Fibroblast of the aortic adventitia (primary cell): ENCODE data around the gene RNASE13. TPM values are rescaled to one million over a fixed set of nuclear protein-coding genes. Genes with fewer than 3 reads are reported as not detected.

Experiments used
- DNase-seq: peaks from one replicate; pipeline ENCODE4 v3.0.0-alpha.2; 2010; ENCODE audit warnings: low read depth
- H3K4me3 ChIP-seq: 2 replicates; pipeline ENCODE4 v1.5.1; 2011; ENCODE audit warnings: low read depth, mild to moderate bottlenecking, control low read depth, low read length, moderate library complexity
- total RNA-seq: library from RNA; depleted of rRNA; stranded (reverse); fragments of >200 nt; gene quantifications from 2 replicates; pipeline ENCODE4 v1.2.3, GENCODE V29; 2012; ENCODE audit warnings: low replicate concordance
- TF ChIP-seq, protein P1 (sequence below): IDR thresholded peaks from 2 replicates; pipeline ENCODE4 v1.5.1; 2011; ENCODE audit warnings: mild to moderate bottlenecking, low read length, control low read depth, inconsistent platforms; ENCODE audit not compliant: insufficient read depth

The RNASE13 gene
- total RNA-seq, 1 donor = not detected

DNA sequence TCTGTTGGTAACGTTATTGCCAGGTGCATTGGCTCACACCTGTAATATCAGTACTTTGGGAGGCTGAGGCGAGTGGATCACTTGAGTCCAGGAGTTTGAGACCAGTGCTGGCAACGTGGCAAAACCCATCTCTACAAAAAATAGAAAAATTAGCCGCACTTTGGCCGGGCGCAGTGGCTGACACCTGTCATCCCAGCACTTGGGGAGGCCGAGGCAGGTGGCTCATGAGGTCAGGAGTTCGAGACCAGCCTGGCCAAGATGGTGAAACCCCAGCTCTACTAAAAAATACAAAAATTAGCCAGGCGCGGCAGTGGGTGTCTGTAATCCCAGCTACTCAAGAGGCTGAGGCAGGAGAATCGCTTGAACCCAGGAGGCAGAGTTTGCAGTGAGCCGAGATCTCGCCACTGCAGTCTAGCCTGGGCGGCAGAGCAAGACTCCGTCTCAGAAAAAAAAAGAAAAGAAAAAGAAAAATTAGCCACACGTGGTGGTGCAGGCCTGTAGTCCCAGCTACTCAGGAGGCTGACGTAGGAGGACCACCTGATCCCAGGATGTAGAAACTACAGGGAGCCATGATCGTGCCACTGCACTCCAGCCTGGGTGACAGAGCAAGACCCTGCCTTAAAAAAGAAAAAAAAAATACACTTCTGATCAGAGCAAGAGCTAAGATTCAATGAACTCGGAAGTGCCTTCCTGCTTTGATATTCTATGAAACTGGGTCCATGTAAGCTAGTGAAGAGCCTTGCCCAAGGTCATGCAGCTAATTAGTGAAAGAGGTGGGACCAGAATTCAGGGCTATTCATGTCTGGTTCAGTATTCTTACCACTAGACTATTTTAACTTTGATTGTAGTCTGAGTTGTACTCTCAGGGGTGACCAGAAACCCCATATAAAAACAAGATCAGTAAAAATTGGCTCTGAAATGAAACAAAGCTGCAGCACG lies 18.8 kb upstream of the RNASE13 start:
- DNase-seq = no peak
- H3K4me3 ChIP-seq = no peak overlapping the region
- TF ChIP-seq, protein P1, sequence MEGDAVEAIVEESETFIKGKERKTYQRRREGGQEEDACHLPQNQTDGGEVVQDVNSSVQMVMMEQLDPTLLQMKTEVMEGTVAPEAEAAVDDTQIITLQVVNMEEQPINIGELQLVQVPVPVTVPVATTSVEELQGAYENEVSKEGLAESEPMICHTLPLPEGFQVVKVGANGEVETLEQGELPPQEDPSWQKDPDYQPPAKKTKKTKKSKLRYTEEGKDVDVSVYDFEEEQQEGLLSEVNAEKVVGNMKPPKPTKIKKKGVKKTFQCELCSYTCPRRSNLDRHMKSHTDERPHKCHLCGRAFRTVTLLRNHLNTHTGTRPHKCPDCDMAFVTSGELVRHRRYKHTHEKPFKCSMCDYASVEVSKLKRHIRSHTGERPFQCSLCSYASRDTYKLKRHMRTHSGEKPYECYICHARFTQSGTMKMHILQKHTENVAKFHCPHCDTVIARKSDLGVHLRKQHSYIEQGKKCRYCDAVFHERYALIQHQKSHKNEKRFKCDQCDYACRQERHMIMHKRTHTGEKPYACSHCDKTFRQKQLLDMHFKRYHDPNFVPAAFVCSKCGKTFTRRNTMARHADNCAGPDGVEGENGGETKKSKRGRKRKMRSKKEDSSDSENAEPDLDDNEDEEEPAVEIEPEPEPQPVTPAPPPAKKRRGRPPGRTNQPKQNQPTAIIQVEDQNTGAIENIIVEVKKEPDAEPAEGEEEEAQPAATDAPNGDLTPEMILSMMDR = no peak

DNA sequence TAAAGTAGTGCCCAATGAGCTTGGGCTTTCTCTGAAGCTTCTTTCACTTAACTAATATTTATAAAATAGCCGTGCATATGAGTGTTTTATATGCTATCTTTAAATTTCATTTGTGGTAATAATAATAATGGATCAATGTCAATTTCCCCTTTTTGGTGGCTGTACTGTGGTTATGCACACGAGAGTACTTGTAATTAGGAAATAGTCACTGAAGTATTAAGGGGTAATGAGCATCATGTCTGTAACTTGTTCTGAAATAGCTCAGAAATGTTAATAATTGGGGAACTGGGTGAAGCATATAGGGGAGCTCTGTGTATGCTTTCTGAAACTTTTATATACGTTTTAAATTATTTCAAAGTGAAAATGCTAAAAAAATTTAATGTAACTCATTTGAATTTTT lies 16.0 kb upstream of the RNASE13 start:
- H3K4me3 ChIP-seq = no peak overlapping the region
- TF ChIP-seq, protein P1 = no peak
- DNase-seq = no peak

DNA sequence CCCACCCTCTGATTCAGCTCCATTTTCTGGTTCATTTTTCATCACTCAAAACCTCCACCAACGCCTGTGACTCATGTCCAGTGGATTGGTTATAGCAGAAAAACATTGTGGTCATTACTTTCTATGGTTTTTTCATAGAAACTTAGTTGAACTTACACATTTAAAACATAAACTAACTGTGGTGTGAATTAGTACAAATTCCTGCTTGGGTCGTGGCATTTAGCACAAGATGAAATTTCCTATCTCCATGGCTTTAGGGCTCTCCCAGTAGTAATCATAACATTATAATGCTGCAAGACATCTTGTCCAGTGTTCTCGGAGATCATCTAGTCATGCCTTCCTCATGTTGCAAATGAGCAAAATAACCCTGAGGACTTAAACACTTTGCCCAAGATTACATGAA lies 14.7 kb upstream of the RNASE13 start:
- H3K4me3 ChIP-seq = no peak overlapping the region
- peak; percentile 62 for DNase-seq
- TF ChIP-seq, protein P1 = no peak

DNA sequence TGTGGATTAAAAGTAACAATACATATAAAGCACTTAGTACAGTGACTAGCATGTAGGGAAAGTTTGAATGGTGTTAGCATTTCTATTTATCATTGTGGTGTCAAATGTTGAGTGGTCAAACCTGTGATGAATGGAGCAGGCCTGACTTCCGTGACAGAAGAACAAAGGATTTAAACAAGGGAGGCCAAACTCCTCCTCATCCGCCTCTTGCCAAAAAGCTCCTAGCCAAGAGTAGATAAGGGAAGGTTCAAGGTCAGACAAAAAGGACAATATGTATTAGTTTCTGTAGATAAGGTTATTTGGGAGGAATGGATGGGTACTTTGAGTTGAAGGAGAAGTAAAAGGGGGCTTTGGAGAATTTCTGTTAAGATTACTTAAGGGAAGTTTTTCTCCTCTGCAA lies 14.0 kb upstream of the RNASE13 start:
- H3K4me3 ChIP-seq = no peak overlapping the region
- TF ChIP-seq, protein P1 = no peak
- DNase-seq = peak; percentile 59

DNA sequence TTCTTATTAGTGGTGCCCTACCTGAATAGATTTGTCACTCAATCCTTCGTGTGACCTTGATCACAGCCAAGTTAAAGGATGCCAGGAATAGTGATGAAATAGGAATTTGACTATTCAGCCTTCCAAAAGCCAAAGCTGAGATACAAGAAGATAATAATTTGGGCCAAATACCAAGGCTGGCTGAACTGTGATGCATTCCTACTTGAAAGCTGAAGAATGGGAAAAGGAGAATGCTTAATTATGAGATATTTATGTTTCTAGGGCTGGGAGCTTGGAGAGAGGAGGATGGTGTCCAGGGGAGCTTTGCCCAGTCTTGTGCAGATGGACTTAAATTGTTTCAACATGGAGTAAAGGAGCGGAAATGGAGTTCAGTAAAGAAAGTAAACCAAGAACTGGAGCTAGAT lies 12.8 kb upstream of the RNASE13 start:
- TF ChIP-seq, protein P1 = no peak
- DNase-seq = peak; percentile 92
- no peak overlapping the region for H3K4me3 ChIP-seq

DNA sequence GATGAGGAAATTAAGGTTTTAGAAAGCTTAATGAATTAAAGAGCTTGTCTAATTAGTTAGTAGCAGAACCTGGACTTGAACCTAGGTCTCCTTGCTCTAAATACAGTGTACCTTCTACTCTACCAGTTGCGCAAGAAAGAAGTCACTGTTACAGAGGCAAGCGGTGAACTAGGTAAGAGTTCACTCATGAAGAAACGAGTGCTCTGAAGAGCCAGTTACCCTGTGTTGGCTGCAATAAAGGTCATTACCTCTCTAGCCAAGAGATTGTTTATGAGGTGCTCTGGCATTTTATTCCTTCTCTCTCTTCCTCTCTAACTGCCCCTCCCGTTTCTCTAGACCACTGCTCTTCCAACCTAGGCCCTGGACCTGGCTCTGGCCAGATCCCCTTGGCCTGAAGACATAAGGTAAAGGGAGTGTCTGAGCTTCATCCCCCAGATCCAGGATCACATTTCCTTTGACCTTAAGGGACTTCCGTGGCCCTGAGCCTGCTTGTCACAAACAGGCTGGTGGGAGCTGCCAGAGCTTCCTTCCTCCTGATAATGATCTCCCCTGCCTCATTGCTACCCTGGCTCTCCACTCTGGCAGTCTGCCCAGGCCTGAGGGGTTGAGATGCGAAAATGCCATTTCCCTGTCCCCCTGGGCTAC lies 9.5 kb upstream of the RNASE13 start:
- no peak for DNase-seq
- TF ChIP-seq, protein P1 = no peak
- H3K4me3 ChIP-seq = no peak overlapping the region
